ENCODE data around the gene TXLNB. TPM values are rescaled to one million over a fixed set of nuclear protein-coding genes. Genes with fewer than 3 reads are reported as not detected.
A peak's percentile ranks its signal among the peaks of the same experiment; 100 is the strongest.

TXLNB gene
- polyA plus RNA-seq, 2 of the 4 experiments (the other 2 are of a cell fraction), result not detected

DNA sequence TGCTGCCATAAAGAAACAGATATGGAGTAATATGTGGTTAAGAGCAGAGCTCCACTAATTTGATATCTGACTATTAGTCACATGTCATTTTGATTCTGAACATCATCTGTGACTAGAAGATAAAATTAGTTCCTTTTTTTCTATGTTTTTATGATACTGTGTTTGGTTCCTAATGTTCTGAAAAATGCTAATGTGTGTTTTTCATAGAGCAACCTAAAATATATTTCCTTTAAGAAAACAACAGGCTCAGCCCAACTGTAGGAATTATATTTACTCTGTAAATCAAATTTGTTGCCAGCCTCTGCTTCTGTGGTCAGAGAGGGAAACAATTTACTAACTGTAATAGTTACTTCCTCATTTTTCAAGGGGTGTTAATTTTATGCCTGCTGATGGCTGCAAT, 33.3 kb upstream of the TXLNB start:
- H3K27ac ChIP-seq, result no peak overlapping the region
- H3K4me2 ChIP-seq, result no peak overlapping the region
- 0 out of 3 replicates have a peak, but pooled peaks cover 2% of the 10 kb centered on the region for H3K4me1 ChIP-seq
- H3K9me3 ChIP-seq, result peaks cover 4% of the 10 kb centered on the region; the same call in 1 of the 3 replicates
- CTCF ChIA-PET, result no interaction called here
- POLR2A ChIA-PET, result no interaction called here
- ATAC-seq (no peak), DNase-seq (ENCODE audit: low read depth in 1 of 2, low spot score in 1 of 2) (no peak), FAIRE-seq (no peak)
- TF ChIP-seq RCOR1 (IDR thresholded peaks at IDR 0.05; ENCODE audit: low read depth, low read length), result no peak
- TF ChIP-seq, protein P1, sequence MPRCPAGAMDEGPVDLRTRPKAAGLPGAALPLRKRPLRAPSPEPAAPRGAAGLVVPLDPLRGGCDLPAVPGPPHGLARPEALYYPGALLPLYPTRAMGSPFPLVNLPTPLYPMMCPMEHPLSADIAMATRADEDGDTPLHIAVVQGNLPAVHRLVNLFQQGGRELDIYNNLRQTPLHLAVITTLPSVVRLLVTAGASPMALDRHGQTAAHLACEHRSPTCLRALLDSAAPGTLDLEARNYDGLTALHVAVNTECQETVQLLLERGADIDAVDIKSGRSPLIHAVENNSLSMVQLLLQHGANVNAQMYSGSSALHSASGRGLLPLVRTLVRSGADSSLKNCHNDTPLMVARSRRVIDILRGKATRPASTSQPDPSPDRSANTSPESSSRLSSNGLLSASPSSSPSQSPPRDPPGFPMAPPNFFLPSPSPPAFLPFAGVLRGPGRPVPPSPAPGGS (IDR thresholded peaks at IDR 0.05), result no peak
- TF ChIP-seq, protein P2, sequence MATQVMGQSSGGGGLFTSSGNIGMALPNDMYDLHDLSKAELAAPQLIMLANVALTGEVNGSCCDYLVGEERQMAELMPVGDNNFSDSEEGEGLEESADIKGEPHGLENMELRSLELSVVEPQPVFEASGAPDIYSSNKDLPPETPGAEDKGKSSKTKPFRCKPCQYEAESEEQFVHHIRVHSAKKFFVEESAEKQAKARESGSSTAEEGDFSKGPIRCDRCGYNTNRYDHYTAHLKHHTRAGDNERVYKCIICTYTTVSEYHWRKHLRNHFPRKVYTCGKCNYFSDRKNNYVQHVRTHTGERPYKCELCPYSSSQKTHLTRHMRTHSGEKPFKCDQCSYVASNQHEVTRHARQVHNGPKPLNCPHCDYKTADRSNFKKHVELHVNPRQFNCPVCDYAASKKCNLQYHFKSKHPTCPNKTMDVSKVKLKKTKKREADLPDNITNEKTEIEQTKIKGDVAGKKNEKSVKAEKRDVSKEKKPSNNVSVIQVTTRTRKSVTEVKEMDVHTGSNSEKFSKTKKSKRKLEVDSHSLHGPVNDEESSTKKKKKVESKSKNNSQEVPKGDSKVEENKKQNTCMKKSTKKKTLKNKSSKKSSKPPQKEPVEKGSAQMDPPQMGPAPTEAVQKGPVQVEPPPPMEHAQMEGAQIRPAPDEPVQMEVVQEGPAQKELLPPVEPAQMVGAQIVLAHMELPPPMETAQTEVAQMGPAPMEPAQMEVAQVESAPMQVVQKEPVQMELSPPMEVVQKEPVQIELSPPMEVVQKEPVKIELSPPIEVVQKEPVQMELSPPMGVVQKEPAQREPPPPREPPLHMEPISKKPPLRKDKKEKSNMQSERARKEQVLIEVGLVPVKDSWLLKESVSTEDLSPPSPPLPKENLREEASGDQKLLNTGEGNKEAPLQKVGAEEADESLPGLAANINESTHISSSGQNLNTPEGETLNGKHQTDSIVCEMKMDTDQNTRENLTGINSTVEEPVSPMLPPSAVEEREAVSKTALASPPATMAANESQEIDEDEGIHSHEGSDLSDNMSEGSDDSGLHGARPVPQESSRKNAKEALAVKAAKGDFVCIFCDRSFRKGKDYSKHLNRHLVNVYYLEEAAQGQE (IDR thresholded peaks at IDR 0.05), result no peak
- TF ChIP-seq NFE2L2 (conservative IDR thresholded peaks at IDR 0.05; ENCODE audit: low read length), result no peak
- no peak for TF ChIP-seq FOSB (CRISPR knock-in tag; IDR thresholded peaks at IDR 0.05)
- TF ChIP-seq TFCP2L1 (CRISPR knock-in tag; IDR thresholded peaks at IDR 0.05), result no peak
- TF ChIP-seq POLR2A (IDR thresholded peaks at IDR 0.05; ENCODE audit: low read length), result no peak
- no peak for TF ChIP-seq CEBPB (IDR thresholded peaks at IDR 0.05)
- TF ChIP-seq JUNB (IDR thresholded peaks at IDR 0.05), result no peak
- TF ChIP-seq JUN (IDR thresholded peaks at IDR 0.05), result no peak
- TF ChIP-seq MAFK (IDR thresholded peaks at IDR 0.05; ENCODE audit: partially characterized antibody), result no peak
- TF ChIP-seq, protein P3, sequence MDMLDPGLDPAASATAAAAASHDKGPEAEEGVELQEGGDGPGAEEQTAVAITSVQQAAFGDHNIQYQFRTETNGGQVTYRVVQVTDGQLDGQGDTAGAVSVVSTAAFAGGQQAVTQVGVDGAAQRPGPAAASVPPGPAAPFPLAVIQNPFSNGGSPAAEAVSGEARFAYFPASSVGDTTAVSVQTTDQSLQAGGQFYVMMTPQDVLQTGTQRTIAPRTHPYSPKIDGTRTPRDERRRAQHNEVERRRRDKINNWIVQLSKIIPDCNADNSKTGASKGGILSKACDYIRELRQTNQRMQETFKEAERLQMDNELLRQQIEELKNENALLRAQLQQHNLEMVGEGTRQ (IDR thresholded peaks at IDR 0.05), result no peak
- no peak for TF ChIP-seq KDM1A (IDR thresholded peaks at IDR 0.05; ENCODE audit: low read depth)
- TF ChIP-seq GATA3 (IDR thresholded peaks at IDR 0.05; ENCODE audit: borderline replicate concordance), result no peak
- no peak for TF ChIP-seq CBX8 (IDR thresholded peaks at IDR 0.05)
- no peak for TF ChIP-seq ZFP36 (IDR thresholded peaks at IDR 0.05; ENCODE audit: borderline replicate concordance, partially characterized antibody)
- TF ChIP-seq ZSCAN20 (CRISPR knock-in tag; IDR thresholded peaks at IDR 0.05), result no peak
- no peak for TF ChIP-seq NR3C1 (IDR thresholded peaks at IDR 0.05)
- no peak overlapping the region for H3K4me3 ChIP-seq

DNA sequence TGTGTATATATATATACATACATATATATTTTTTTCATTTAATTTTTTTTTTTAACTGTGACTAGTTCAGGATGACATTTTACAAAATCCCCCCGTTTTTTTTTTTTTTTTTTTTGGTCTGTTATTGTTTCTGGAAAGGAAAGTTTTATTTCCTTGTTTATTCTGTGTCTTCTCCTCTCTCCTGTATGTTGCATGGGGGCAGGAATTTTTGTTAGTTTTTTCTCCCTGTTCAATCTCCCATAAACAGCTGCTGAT, 32.4 kb upstream of the TXLNB start:
- ChIA-PET CTCF (no interaction called here), POLR2A (no interaction called here)
- Histone ChIP-seq H3K9me3 (peaks cover 3% of the 10 kb centered on the region; the same call in 1 of the 3 replicates), H3K4me1 (0 out of 3 replicates have a peak, but pooled peaks cover 2% of the 10 kb centered on the region), H3K4me2 (peak overlapping the region; percentile 23; the same call in 1 of the 3 replicates), H3K4me3 (no peak overlapping the region), H3K27ac (no peak overlapping the region)
- ATAC-seq (no peak), FAIRE-seq (no peak), DNase-seq (ENCODE audit: low read depth in 1 of 2, low spot score in 1 of 2) (no peak)
- 8% methylated on average over 1 of the region's 1 CpG for WGBS (ENCODE audit: missing lambda C conversion rate)
- TF ChIP-seq, protein P4, sequence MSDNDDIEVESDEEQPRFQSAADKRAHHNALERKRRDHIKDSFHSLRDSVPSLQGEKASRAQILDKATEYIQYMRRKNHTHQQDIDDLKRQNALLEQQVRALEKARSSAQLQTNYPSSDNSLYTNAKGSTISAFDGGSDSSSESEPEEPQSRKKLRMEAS (IDR thresholded peaks at IDR 0.05), result no peak
- no peak for TF ChIP-seq ZFP36 (IDR thresholded peaks at IDR 0.05; ENCODE audit: borderline replicate concordance, partially characterized antibody)
- no peak for TF ChIP-seq RNF2 (IDR thresholded peaks at IDR 0.05; ENCODE audit: borderline replicate concordance, low read depth)
- no peak for TF ChIP-seq HEYL (CRISPR knock-in tag; IDR thresholded peaks at IDR 0.05)
- TF ChIP-seq FOSB (CRISPR knock-in tag; IDR thresholded peaks at IDR 0.05), result no peak

Data from A549 (cell line).